Karpas-422 (cell line): ENCODE measurements around the gene RPS6KC1. TPM values are rescaled to one million over a fixed set of nuclear protein-coding genes. Genes with fewer than 3 reads are reported as not detected.
A peak's percentile ranks its signal among the peaks of the same experiment; 100 is the strongest.

ENCODE experiments used
- DNase-seq: peaks from one replicate; pipeline ENCODE4 v3.0.0-alpha.2; 2015
- H2AFZ ChIP-seq: fragments of 200-600 bp; sonication (generic); 2 replicates; pipeline ENCODE4 v1.6.1; 2014; ENCODE audit warnings: antibody characterized with exemption, low read length, mixed read lengths
- H3K27ac ChIP-seq: fragments of 200-600 bp; sonication (generic); 2 replicates; pipeline ENCODE4 v1.5.1; 2014; ENCODE audit warnings: mild to moderate bottlenecking, low read length, moderate library complexity
- H3K27me3 ChIP-seq: fragments of 200-600 bp; sonication (generic); 2 replicates; pipeline ENCODE4 v1.6.1; 2014; ENCODE audit warnings: low read length, mixed read lengths
- H3K36me3 ChIP-seq: fragments of 200-600 bp; sonication (generic); 2 replicates; pipeline ENCODE4 v1.6.1; 2014; ENCODE audit warnings: low read length, mixed read lengths; ENCODE audit not compliant: insufficient read depth
- H3K4me1 ChIP-seq: fragments of 200-600 bp; sonication (generic); 2 replicates; pipeline ENCODE4 v1.6.1; 2014; ENCODE audit warnings: mild to moderate bottlenecking, low read length, mixed read lengths
- H3K4me2 ChIP-seq: fragments of 200-600 bp; sonication (generic); 2 replicates; pipeline ENCODE4 v1.6.1; 2014; ENCODE audit warnings: low read length, low read depth, mild to moderate bottlenecking; ENCODE audit not compliant: poor library complexity, severe bottlenecking
- H3K4me3 ChIP-seq: fragments of 200-600 bp; sonication (generic); 2 replicates; pipeline ENCODE4 v1.5.1; 2014; ENCODE audit warnings: mild to moderate bottlenecking, antibody characterized with exemption, low read length, mixed read lengths
- H3K79me2 ChIP-seq: fragments of 200-600 bp; sonication (generic); 2 replicates; pipeline ENCODE4 v1.6.1; 2014; ENCODE audit warnings: mild to moderate bottlenecking, low read length, mixed read lengths
- H3K9ac ChIP-seq: fragments of 200-600 bp; sonication (generic); 2 replicates; pipeline ENCODE4 v1.6.0; 2014; ENCODE audit warnings: low read length
- H3K9me2 ChIP-seq: fragments of 200-600 bp; sonication (generic), shearing (Covaris generic); replicated peaks from 2 replicates; pipeline ENCODE4 v1.6.0; 2014; ENCODE audit warnings: mild to moderate bottlenecking, low read length, moderate library complexity; ENCODE audit not compliant: insufficient read depth
- H3K9me3 ChIP-seq: fragments of 300-700, 200-600 bp; sonication (generic); 2 replicates; pipeline ENCODE4 v1.6.1; 2014; ENCODE audit warnings: low read length, mixed read lengths
- H4K20me1 ChIP-seq: fragments of 200-600 bp; sonication (generic); 2 replicates; pipeline ENCODE4 v1.6.1; 2014; ENCODE audit warnings: mild to moderate bottlenecking, antibody characterized with exemption, low read length, low read depth; ENCODE audit not compliant: insufficient read depth
- total RNA-seq: library from RNA; depleted of rRNA; stranded (reverse); fragments of >200 nt; shearing (Covaris generic); gene quantifications from 2 replicates; pipeline ENCODE4 v1.2.3, GENCODE V29; 2014; ENCODE audit warnings: low replicate concordance

The RPS6KC1 gene
- total RNA-seq, 1 experiment from 2014 or later = 13.2 TPM

DNA sequence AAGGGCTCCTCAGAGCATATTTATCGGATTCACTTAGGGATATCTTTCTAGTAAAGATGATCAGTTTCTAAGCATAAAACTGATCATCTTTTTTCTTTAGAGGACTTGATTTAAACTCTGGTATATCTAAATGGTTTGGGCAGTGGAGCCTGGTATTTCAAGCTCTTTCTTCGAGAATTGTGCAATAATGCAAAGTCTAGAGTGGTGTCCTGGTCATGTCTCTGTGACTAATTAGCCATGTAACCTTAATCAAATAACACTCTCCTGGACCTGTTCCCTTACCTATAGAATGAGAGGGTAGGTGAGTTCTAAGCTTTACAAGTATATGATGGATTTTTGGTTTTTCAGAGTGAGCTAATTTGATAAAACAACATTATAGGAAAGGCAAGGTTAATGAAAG is 225.2 kb downstream of the RPS6KC1 start:
- H3K4me3 ChIP-seq = no peak overlapping the region
- no peaks in the 10 kb centered on the region for H3K4me1 ChIP-seq
- H4K20me1 ChIP-seq = no peaks in the 10 kb centered on the region
- H3K27me3 ChIP-seq = no peaks in the 10 kb centered on the region
- no peak overlapping the region for H3K27ac ChIP-seq
- no peaks in the 10 kb centered on the region for H3K79me2 ChIP-seq
- H3K9me2 ChIP-seq = no peaks in the 10 kb centered on the region
- H3K9me3 ChIP-seq = no peaks in the 10 kb centered on the region
- no peak overlapping the region for H3K4me2 ChIP-seq
- H3K9ac ChIP-seq = no peak overlapping the region
- H2AFZ ChIP-seq = no peak overlapping the region
- no peaks in the 10 kb centered on the region for H3K36me3 ChIP-seq
- DNase-seq = no peak

GRCh38 chr1:213277036-213277435 is 226.0 kb downstream of the RPS6KC1 start:
- Histone ChIP-seq H3K9me2 (no peaks in the 10 kb centered on the region), H3K4me1 (no peaks in the 10 kb centered on the region), H3K36me3 (no peaks in the 10 kb centered on the region), H2AFZ (no peak overlapping the region), H3K27me3 (no peaks in the 10 kb centered on the region), H3K9me3 (no peaks in the 10 kb centered on the region), H3K79me2 (no peaks in the 10 kb centered on the region), H3K27ac (no peak overlapping the region), H3K9ac (no peak overlapping the region), H3K4me2 (no peak overlapping the region), H4K20me1 (no peaks in the 10 kb centered on the region), H3K4me3 (no peak overlapping the region)
- DNase-seq = no peak

DNA sequence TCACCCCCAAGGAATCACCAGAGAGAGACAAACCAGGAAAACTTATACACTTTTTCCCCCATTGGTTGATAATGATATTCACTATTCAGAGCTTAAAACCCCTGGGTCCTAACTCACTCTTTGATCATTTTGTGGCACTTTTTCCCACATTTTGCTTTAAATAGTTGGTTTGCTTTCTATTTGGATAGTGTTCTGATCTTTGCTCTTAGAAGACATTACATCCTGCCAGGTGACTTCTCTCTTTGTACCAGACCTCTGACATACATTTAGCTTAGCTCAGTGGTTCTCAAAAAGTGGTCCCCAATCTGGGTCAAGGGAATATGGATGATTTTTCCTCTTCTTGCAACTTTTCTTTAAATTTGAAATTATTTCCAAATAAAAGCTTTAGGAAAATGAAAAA is 228.4 kb downstream of the RPS6KC1 start:
- Histone ChIP-seq H3K9ac (no peak overlapping the region), H3K27me3 (no peaks in the 10 kb centered on the region), H3K27ac (no peak overlapping the region), H3K4me2 (no peak overlapping the region), H3K36me3 (no peaks in the 10 kb centered on the region), H3K9me3 (no peaks in the 10 kb centered on the region), H3K79me2 (no peaks in the 10 kb centered on the region), H4K20me1 (no peaks in the 10 kb centered on the region), H2AFZ (no peak overlapping the region), H3K4me3 (no peak overlapping the region), H3K4me1 (no peaks in the 10 kb centered on the region), H3K9me2 (no peaks in the 10 kb centered on the region)
- no peak for DNase-seq

DNA sequence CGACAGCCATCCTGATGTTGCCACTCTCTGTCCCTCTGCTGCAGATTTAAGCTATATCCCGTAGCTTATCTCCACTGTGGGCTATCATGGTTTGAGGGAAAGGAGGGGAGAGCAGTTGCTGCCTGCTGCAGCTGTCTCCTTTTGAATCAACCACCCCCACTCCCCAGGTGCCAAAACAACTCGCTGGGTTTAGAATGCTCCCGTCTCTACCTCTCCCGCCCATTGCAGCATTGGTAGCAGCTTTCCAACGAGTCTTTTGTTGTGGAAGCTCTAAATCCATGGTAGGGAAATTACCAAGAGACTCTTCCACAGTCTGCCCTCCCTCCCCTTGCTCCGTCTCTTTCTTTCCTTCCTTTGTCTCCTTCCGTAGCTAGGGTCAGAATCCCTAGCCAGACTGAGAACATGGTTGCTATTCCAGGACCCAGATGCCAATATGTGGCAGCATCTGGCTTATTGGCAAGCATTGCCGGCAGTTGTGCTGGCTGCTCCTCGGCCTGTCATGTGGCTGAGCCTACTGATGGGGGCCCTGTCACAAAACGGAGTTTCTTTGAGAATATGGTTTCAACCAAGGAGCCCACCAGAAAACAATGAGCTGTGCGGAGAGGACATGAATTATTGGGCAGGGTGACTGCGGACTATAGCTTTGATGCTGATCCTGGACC is 230.7 kb downstream of the RPS6KC1 start:
- Histone ChIP-seq H3K4me1 (no peaks in the 10 kb centered on the region), H3K9me2 (no peaks in the 10 kb centered on the region), H3K9me3 (no peaks in the 10 kb centered on the region), H4K20me1 (no peaks in the 10 kb centered on the region), H3K79me2 (no peaks in the 10 kb centered on the region), H3K4me2 (no peak overlapping the region), H3K4me3 (no peak overlapping the region), H3K36me3 (no peaks in the 10 kb centered on the region), H3K27ac (no peak overlapping the region), H3K27me3 (no peaks in the 10 kb centered on the region), H2AFZ (no peak overlapping the region), H3K9ac (no peak overlapping the region)
- DNase-seq = no peak

- H3K9me3 ChIP-seq = no peaks in the 10 kb centered on the region
- no peak overlapping the region for H2AFZ ChIP-seq
- H3K4me1 ChIP-seq = no peaks in the 10 kb centered on the region
- H4K20me1 ChIP-seq = no peaks in the 10 kb centered on the region
- H3K36me3 ChIP-seq = no peaks in the 10 kb centered on the region
- no peak for DNase-seq
- H3K79me2 ChIP-seq = no peaks in the 10 kb centered on the region
- H3K4me2 ChIP-seq = no peak overlapping the region
- H3K9me2 ChIP-seq = no peaks in the 10 kb centered on the region
- H3K27me3 ChIP-seq = no peaks in the 10 kb centered on the region
- no peak overlapping the region for H3K9ac ChIP-seq
- no peak overlapping the region for H3K27ac ChIP-seq
- H3K4me3 ChIP-seq = no peak overlapping the region
Observed at GRCh38 chr1:213284626-213285025, 233.6 kb downstream of the RPS6KC1 start.

DNA sequence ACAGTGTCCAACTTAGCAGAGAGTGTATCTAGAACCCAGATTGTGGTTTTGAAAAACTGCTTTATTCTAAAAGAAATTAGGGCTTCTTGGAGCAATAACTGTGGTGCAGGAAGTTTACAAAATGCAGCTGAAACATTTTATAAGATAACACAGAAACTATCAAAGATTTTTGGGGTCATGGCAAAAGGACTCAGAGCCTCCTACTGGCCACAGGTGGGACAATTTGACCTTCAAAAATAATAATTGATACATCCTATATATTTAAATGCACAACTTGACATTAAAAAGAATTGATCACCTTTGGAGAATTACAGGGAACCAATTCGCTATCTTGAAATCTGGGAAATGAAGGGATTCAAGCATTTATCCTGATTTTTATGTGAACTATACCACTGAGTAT is 235.2 kb downstream of the RPS6KC1 start:
- Histone ChIP-seq H3K4me3 (no peak overlapping the region), H3K27ac (no peak overlapping the region), H3K9me2 (no peaks in the 10 kb centered on the region), H3K9ac (no peak overlapping the region), H3K4me1 (no peaks in the 10 kb centered on the region), H3K27me3 (no peaks in the 10 kb centered on the region), H3K9me3 (no peaks in the 10 kb centered on the region), H4K20me1 (no peaks in the 10 kb centered on the region), H3K4me2 (no peak overlapping the region), H3K36me3 (no peaks in the 10 kb centered on the region), H3K79me2 (no peaks in the 10 kb centered on the region), H2AFZ (no peak overlapping the region)
- peak; percentile 47 for DNase-seq

- H3K79me2 ChIP-seq = no peaks in the 10 kb centered on the region
- no peak overlapping the region for H3K9ac ChIP-seq
Observed at GRCh38 chr1:213287987-213288386, 236.9 kb downstream of the RPS6KC1 start.

GRCh38 chr1:213291526-213291925 is 240.5 kb downstream of the RPS6KC1 start:
- H3K27me3 ChIP-seq = no peaks in the 10 kb centered on the region
- no peaks in the 10 kb centered on the region for H3K79me2 ChIP-seq
- no peak overlapping the region for H3K4me3 ChIP-seq
- H3K27ac ChIP-seq = no peak overlapping the region
- no peak overlapping the region for H3K9ac ChIP-seq
- no peaks in the 10 kb centered on the region for H3K9me3 ChIP-seq
- no peak overlapping the region for H2AFZ ChIP-seq
- H3K36me3 ChIP-seq = no peaks in the 10 kb centered on the region
- no peak for DNase-seq
- no peaks in the 10 kb centered on the region for H4K20me1 ChIP-seq
- no peaks in the 10 kb centered on the region for H3K9me2 ChIP-seq
- no peak overlapping the region for H3K4me2 ChIP-seq
- H3K4me1 ChIP-seq = no peaks in the 10 kb centered on the region

More at GRCh38 chr1:213287987-213288386, 236.9 kb downstream of the RPS6KC1 start:
- no peaks in the 10 kb centered on the region for H3K36me3 ChIP-seq
- no peak overlapping the region for H3K27ac ChIP-seq
- no peaks in the 10 kb centered on the region for H4K20me1 ChIP-seq
- H3K9me3 ChIP-seq = no peaks in the 10 kb centered on the region
- H3K4me3 ChIP-seq = no peak overlapping the region
- no peaks in the 10 kb centered on the region for H3K27me3 ChIP-seq
- no peak for DNase-seq
- H3K4me1 ChIP-seq = no peaks in the 10 kb centered on the region
- no peak overlapping the region for H2AFZ ChIP-seq
- no peak overlapping the region for H3K4me2 ChIP-seq
- H3K9me2 ChIP-seq = no peaks in the 10 kb centered on the region
